A673 (cell line): ENCODE results near the gene CHMP1A. TPM values are rescaled to one million over a fixed set of nuclear protein-coding genes. Genes with fewer than 3 reads are reported as not detected.

ENCODE experiments used
- BruUV-seq: library from RNA; stranded (reverse); fragments of 400-500 nt; replicated peaks from 2 replicates; lab custom pipeline; 2021; lab: Mats Ljungman, UMichigan
- CTCF ChIA-PET: fragments of 300-600 bp; sonication (Branson Sonifier 250); formaldehyde crosslinking; loops from one replicate; lab custom pipeline; 2022; ENCODE audit warnings: antibody characterized with exemption; lab: Charles Lee
- POLR2A ChIA-PET: fragments of 300-600 bp; sonication (Branson Sonifier 250); formaldehyde crosslinking; loops from one replicate; lab custom pipeline; 2022; ENCODE audit warnings: antibody characterized with exemption; ENCODE audit not compliant: low non-redundant PET; lab: Charles Lee
- DNase-seq: peaks from one replicate; pipeline ENCODE4 v3.0.0-alpha.2; 2015; ENCODE audit warnings: low spot score
- H3K27ac ChIP-seq: fragments of 200-600 bp; sonication (generic); 2 replicates; pipeline ENCODE4 v1.5.1; 2016; ENCODE audit warnings: mixed run types, low read depth, mild to moderate bottlenecking, mixed read lengths, antibody characterized with exemption, low read length; ENCODE audit not compliant: poor library complexity, severe bottlenecking
- H3K27me3 ChIP-seq: fragments of 200-600 bp; sonication (generic); replicated peaks from 2 replicates; pipeline ENCODE4 v1.6.1; 2017; ENCODE audit warnings: mixed run types, low read depth, mild to moderate bottlenecking, mixed read lengths, antibody characterized with exemption, low read length; ENCODE audit not compliant: insufficient read depth, poor library complexity
- H3K36me3 ChIP-seq: fragments of 200-600 bp; sonication (generic); 2 replicates; pipeline ENCODE4 v1.6.1; 2016; ENCODE audit warnings: mixed run types, mild to moderate bottlenecking, mixed read lengths, antibody characterized with exemption, low read length; ENCODE audit not compliant: insufficient read depth, poor library complexity, severe bottlenecking
- H3K4me1 ChIP-seq: fragments of 200-600 bp; sonication (generic); 2 replicates; pipeline ENCODE4 v1.6.1; 2017; ENCODE audit warnings: mixed run types, mild to moderate bottlenecking, mixed read lengths, antibody characterized with exemption, low read length; ENCODE audit not compliant: insufficient read depth, poor library complexity, severe bottlenecking
- H3K4me3 ChIP-seq: fragments of 200-600 bp; sonication (generic); 2 replicates; pipeline ENCODE4 v1.5.1; 2016; ENCODE audit warnings: low read depth, mixed run types, mild to moderate bottlenecking, mixed read lengths, low read length; ENCODE audit not compliant: poor library complexity, severe bottlenecking
- H3K9me3 ChIP-seq: fragments of 200-600 bp; sonication (generic); 2 replicates; pipeline ENCODE4 v1.6.1; 2016; ENCODE audit warnings: mixed run types, low read depth, mild to moderate bottlenecking, mixed read lengths, antibody characterized with exemption, low read length; ENCODE audit not compliant: poor library complexity, severe bottlenecking
- CTCF ChIP-seq: fragments of 300-800, 200-600 bp; sonication (generic); conservative IDR thresholded peaks from 2 replicates; pipeline ENCODE4 v1.5.1; 2017; ENCODE audit warnings: low read depth, mild to moderate bottlenecking, antibody characterized with exemption, low read length, moderate library complexity, mixed read lengths
- EZH2 ChIP-seq: fragments of 200-600 bp; sonication (generic); IDR thresholded peaks from 2 replicates; pipeline ENCODE4 v1.6.1; 2017; ENCODE audit warnings: borderline replicate concordance, low read depth, mild to moderate bottlenecking, mixed read lengths, antibody characterized with exemption, low read length; ENCODE audit not compliant: poor library complexity, severe bottlenecking
- intact Hi-C: fragments of 100-400 bp; cut with micrococcal nuclease; formaldehyde crosslinking; loops from one replicate; pipeline ENCODE4 v1.10.0; 2022; ENCODE audit not compliant: unreplicated experiment
- total RNA-seq: library from RNA; stranded (reverse); gene quantifications from 2 replicates; pipeline ENCODE4 v1.2.3, GENCODE V29; 2021

The CHMP1A gene
- total RNA-seq, 1 experiment from 2014 or later, result 110 TPM

GRCh38 chr16:89601906-89602272 is 55.6 kb downstream of the CHMP1A start:
- no peaks in the 10 kb centered on the region for H3K9me3 ChIP-seq
- ChIA-PET POLR2A (no interaction called here), CTCF (no interaction called here)
- H3K4me1 ChIP-seq, result peaks cover 14% of the 10 kb centered on the region
- intact Hi-C loops, result no loop called here
- no TSS peak for BruUV-seq
- H3K27me3 ChIP-seq, result no peaks in the 10 kb centered on the region
- no peak overlapping the region for H3K27ac ChIP-seq
- TF ChIP-seq CTCF (no peak), EZH2 (no peak)
- no peak overlapping the region for H3K4me3 ChIP-seq
- H3K36me3 ChIP-seq, result no peaks in the 10 kb centered on the region
- no peak for DNase-seq

GRCh38 chr16:89600956-89601355 is 56.6 kb downstream of the CHMP1A start:
- H3K36me3 ChIP-seq, result peaks cover 4% of the 10 kb centered on the region
- BruUV-seq, result no TSS peak
- H3K27ac ChIP-seq, result no peak overlapping the region
- ChIA-PET POLR2A (no interaction called here), CTCF (no interaction called here)
- no peak for DNase-seq
- no peaks in the 10 kb centered on the region for H3K9me3 ChIP-seq
- no peak overlapping the region for H3K4me3 ChIP-seq
- TF ChIP-seq EZH2, result no peak
- TF ChIP-seq CTCF, result no peak
- intact Hi-C loops, result no loop called here
- H3K27me3 ChIP-seq, result no peaks in the 10 kb centered on the region
- peaks cover 14% of the 10 kb centered on the region for H3K4me1 ChIP-seq

- DNase-seq, result no peak
- intact Hi-C loops, result no loop called here
- no peaks in the 10 kb centered on the region for H3K9me3 ChIP-seq
- H3K27ac ChIP-seq, result no peak overlapping the region
- TF ChIP-seq EZH2 (no peak), CTCF (no peak)
- H3K4me1 ChIP-seq, result peaks cover 14% of the 10 kb centered on the region
- peaks cover 8% of the 10 kb centered on the region for H3K36me3 ChIP-seq
- POLR2A ChIA-PET, result no interaction called here
- H3K27me3 ChIP-seq, result no peaks in the 10 kb centered on the region
- H3K4me3 ChIP-seq, result no peak overlapping the region
- no TSS peak for BruUV-seq
- CTCF ChIA-PET, result interaction anchor here (0.8 kb wide), 1 partner anchor 52 kb away, joined by 5 read pairs; no protein-coding TSS in a partner anchor
Observed at GRCh38 chr16:89600427-89600826, 57.1 kb downstream of the CHMP1A start.
